IMR-90 (cell line): Measurements from ENCODE around the gene RAB28. TPM values are rescaled to one million over a fixed set of nuclear protein-coding genes. Genes with fewer than 3 reads are reported as not detected.

Experiments used
- ATAC-seq: fragments of 200-7000 bp; cut with Tn5 transposase; 2 replicates; pipeline ENCODE4 v1.9.1; 2020; ENCODE audit warnings: low read depth, mild to moderate bottlenecking, moderate library complexity
- BruUV-seq: library from RNA; stranded (reverse); fragments of 400-500 nt; replicated peaks from 2 replicates; lab custom pipeline; 2021; lab: Mats Ljungman, UMichigan
- CTCF ChIA-PET: fragments of 300-600 bp; formaldehyde crosslinking; extraction: SDS; loops from one replicate; lab custom pipeline; 2021; ENCODE audit warnings: antibody characterized with exemption; lab: Yijun Ruan, JAX
- POLR2A ChIA-PET: fragments of 300-600 bp; sonication (Branson Sonifier 250); formaldehyde crosslinking; loops from one replicate; lab custom pipeline; 2022; ENCODE audit warnings: antibody characterized with exemption; ENCODE audit not compliant: unreplicated experiment; lab: Charles Lee
- DNase-seq: peaks from one replicate; pipeline ENCODE4 v3.0.0; 2013
- H2AFZ ChIP-seq: replicated peaks from 2 replicates; pipeline ENCODE3; 2013; ENCODE audit warnings: low read length, mild to moderate bottlenecking; ENCODE audit not compliant: poor library complexity
- H2AK5ac ChIP-seq: 2 replicates; pipeline ENCODE4 v1.6.1; 2013; ENCODE audit warnings: low read depth, low read length, inconsistent platforms
- H2AK9ac ChIP-seq: replicated peaks from 2 replicates; pipeline ENCODE3; 2013; ENCODE audit warnings: mild to moderate bottlenecking, low read depth, low read length, moderate library complexity; ENCODE audit not compliant: poor library complexity
- H2BK120ac ChIP-seq: 2 replicates; pipeline ENCODE4 v1.6.1; 2013; ENCODE audit warnings: low read depth, low read length, inconsistent platforms
- H2BK15ac ChIP-seq: 3 replicates; pipeline ENCODE4 v1.6.1; 2013; ENCODE audit warnings: low read depth, low read length, inconsistent platforms
- H2BK20ac ChIP-seq: 2 replicates; pipeline ENCODE4 v1.6.1; 2013; ENCODE audit warnings: low read depth, mild to moderate bottlenecking, inconsistent platforms, low read length, moderate library complexity
- H2BK5ac ChIP-seq: 2 replicates; pipeline ENCODE4 v1.6.1; 2013; ENCODE audit warnings: mild to moderate bottlenecking, low read depth, low read length, inconsistent platforms; ENCODE audit not compliant: poor library complexity, severe bottlenecking
- H3K14ac ChIP-seq: replicated peaks from 2 replicates; pipeline ENCODE4 v1.6.1; 2013; ENCODE audit warnings: low read depth, low read length, inconsistent platforms
- H3K18ac ChIP-seq: 2 replicates; pipeline ENCODE4 v1.6.1; 2013; ENCODE audit warnings: low read depth, low read length, control low read depth
- H3K23ac ChIP-seq: 2 replicates; pipeline ENCODE4 v1.6.1; 2013; ENCODE audit warnings: low read depth, low read length, inconsistent platforms
- H3K27ac ChIP-seq: 2 replicates; pipeline ENCODE4 v1.5.1; 2013; ENCODE audit warnings: mild to moderate bottlenecking, control low read depth, low read length; ENCODE audit not compliant: insufficient read depth
- H3K27me3 ChIP-seq: 2 replicates; pipeline ENCODE4 v1.6.1; 2013; ENCODE audit warnings: low read length; ENCODE audit not compliant: control insufficient read depth, insufficient read depth
- H3K36me3 ChIP-seq: 2 replicates; pipeline ENCODE4 v1.6.1; 2013; ENCODE audit warnings: low read length, mixed read lengths; ENCODE audit not compliant: control insufficient read depth, insufficient read depth
- H3K4ac ChIP-seq: 2 replicates; pipeline ENCODE4 v1.6.1; 2013; ENCODE audit warnings: low read depth, low read length, inconsistent platforms
- H3K4me1 ChIP-seq: 2 replicates; pipeline ENCODE4 v1.6.1; 2013; ENCODE audit warnings: low read length, mixed read lengths; ENCODE audit not compliant: control insufficient read depth, insufficient read depth
- H3K4me2 ChIP-seq: 2 replicates; pipeline ENCODE4 v1.6.1; 2013; ENCODE audit warnings: low read depth, mild to moderate bottlenecking, control low read depth, low read length, moderate library complexity
- H3K4me3 ChIP-seq: 2 replicates; pipeline ENCODE4 v1.5.1; 2013; ENCODE audit warnings: low read depth, mild to moderate bottlenecking, control low read depth, low read length, moderate library complexity; ENCODE audit not compliant: insufficient read depth
- H3K56ac ChIP-seq: 2 replicates; pipeline ENCODE4 v1.6.1; 2013; ENCODE audit warnings: low read length, inconsistent platforms; ENCODE audit not compliant: insufficient read depth; ENCODE audit errors: extremely low read depth
- H3K79me1 ChIP-seq, 2 experiments: 2 replicates each; pipeline ENCODE4 v1.6.1; 2013; ENCODE audit warnings: low read length in 2 of 2, inconsistent platforms in 1 of 2, low read depth in 1 of 2
- H3K9ac ChIP-seq: 2 replicates; pipeline ENCODE4 v1.6.1; 2013; ENCODE audit warnings: low read depth, low read length, control low read depth
- H3K9me1 ChIP-seq: 2 replicates; pipeline ENCODE4 v1.6.1; 2013; ENCODE audit warnings: low read length, inconsistent platforms; ENCODE audit not compliant: insufficient read depth
- H3K9me3 ChIP-seq: 2 replicates; pipeline ENCODE4 v1.6.1; 2013; ENCODE audit warnings: low read length; ENCODE audit not compliant: control insufficient read depth, insufficient read depth
- H4K20me1 ChIP-seq: 2 replicates; pipeline ENCODE4 v1.6.1; 2013; ENCODE audit warnings: low read length, inconsistent platforms; ENCODE audit not compliant: insufficient read depth
- H4K5ac ChIP-seq: 2 replicates; pipeline ENCODE4 v1.6.1; 2013; ENCODE audit warnings: mild to moderate bottlenecking, low read depth, low read length, control low read depth
- H4K8ac ChIP-seq, 2 experiments: 2 replicates each; pipeline ENCODE4 v1.6.1; 2013; ENCODE audit warnings: low read depth in 2 of 2, low read length in 2 of 2, control low read depth in 1 of 2, inconsistent platforms in 1 of 2
- H4K91ac ChIP-seq: 2 replicates; pipeline ENCODE4 v1.6.1; 2013; ENCODE audit warnings: low read depth, low read length, inconsistent platforms; ENCODE audit not compliant: insufficient read depth
- BHLHE40 ChIP-seq: fragments of 150-350 bp; IDR thresholded peaks from 2 replicates; pipeline ENCODE4 v1.6.1; 2016; ENCODE audit warnings: mild to moderate bottlenecking, low read depth, low read length
- CEBPB ChIP-seq: IDR thresholded peaks from 2 replicates; pipeline ENCODE4 v1.6.1; 2012; ENCODE audit warnings: low read depth, low read length, improper control_type of control experiment
- NFE2L2 ChIP-seq: fragments of 150-350 bp; IDR thresholded peaks from 2 replicates; pipeline ENCODE4 v1.6.1; 2016; ENCODE audit warnings: low read depth, mild to moderate bottlenecking, low read length
- POLR2A ChIP-seq: IDR thresholded peaks from 2 replicates; pipeline ENCODE4 v1.6.1; 2012; ENCODE audit warnings: mild to moderate bottlenecking, low read depth, low read length
- RFX5 ChIP-seq: IDR thresholded peaks from 2 replicates; pipeline ENCODE4 v1.8.0; 2012; ENCODE audit warnings: low read depth, mild to moderate bottlenecking, low read length, moderate library complexity
- WGBS, 2 experiments: methylation state at CpG; one replicate each; pipeline versions ENCODE4 v1.1.5 to v1.1.7; 2013; ENCODE audit warnings: missing lambda C conversion rate in 2 of 2; ENCODE audit not compliant: insufficient read length in 1 of 2; ENCODE audit errors: extremely low coverage in 2 of 2; 5-methylcytosine and 5-hydroxymethylcytosine counted together
- dilution Hi-C: fragments of 300-500 bp; cut with HindIII; formaldehyde crosslinking; loops from one replicate; pipeline ENCODE4 v1.14.3; 2018; ENCODE audit warnings: low sequenced_read_pairs; ENCODE audit not compliant: unreplicated experiment
- in situ Hi-C: fragments of 300-500 bp; cut with MboI; formaldehyde crosslinking; loops from 3 replicates; pipeline ENCODE4 v1.14.3; 2019; ENCODE audit warnings: low sequenced_read_pairs, inconsistent platforms, mixed read lengths
- intact Hi-C: fragments of 100-400 bp; cut with micrococcal nuclease; formaldehyde crosslinking; loops from 2 replicates; pipeline ENCODE4 v1.10.0; 2022
- polyA plus RNA-seq, 3 experiments: library from polyadenylated mRNA; depleted of rRNA; stranded (reverse); fragments of >200 nt; gene quantifications; 2 replicates each; pipeline ENCODE4 v1.2.3, GENCODE V29; 2012; ENCODE audit warnings: low replicate concordance in 1 of 3
- total RNA-seq: library from RNA; depleted of rRNA; stranded (reverse); fragments of >200 nt; gene quantifications from 2 replicates; pipeline ENCODE4 v1.2.3, GENCODE V29; 2012
- TF ChIP-seq, protein P1 (sequence below): fragments of 150-350 bp; IDR thresholded peaks from 2 replicates; pipeline ENCODE4 v1.6.1; 2017; ENCODE audit warnings: mild to moderate bottlenecking, antibody characterized with exemption, low read length, low read depth
- TF ChIP-seq, protein P2 (sequence below): conservative IDR thresholded peaks from 2 replicates; pipeline ENCODE4 v1.5.1; 2012; ENCODE audit warnings: mild to moderate bottlenecking, low read depth, low read length, improper control_type of control experiment

RAB28 gene
- total and polyA plus RNA-seq, 2 of the 4 experiments (the other 2 are of a cell fraction) = 7.5 to 10.8 TPM

DNA sequence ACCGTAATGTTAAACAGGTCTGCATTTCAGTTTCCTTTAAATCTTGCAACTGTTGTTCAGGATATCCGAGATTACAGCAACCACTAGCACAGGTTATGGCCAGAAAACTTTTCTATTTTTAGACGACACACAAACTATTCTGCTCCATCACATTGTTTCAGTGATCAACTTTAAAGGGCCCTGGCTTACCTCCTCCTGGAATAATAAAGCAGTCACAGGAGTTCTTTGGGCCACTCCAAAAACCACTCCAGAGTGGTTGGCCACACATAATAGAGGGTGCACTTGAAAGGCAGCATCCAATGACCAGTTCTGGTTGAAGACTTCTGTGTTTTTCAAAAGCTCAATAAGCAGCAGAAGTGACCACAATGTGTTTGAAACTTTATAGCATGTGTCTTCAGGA is 118.9 kb downstream of the RAB28 start:
- in situ Hi-C loops (no loop called here), intact Hi-C loops (no loop called here), dilution Hi-C loops (no loop called here)
- no peak overlapping the region for H3K4ac ChIP-seq
- H2BK20ac ChIP-seq = no peak overlapping the region
- H2BK5ac ChIP-seq = no peak overlapping the region
- H2BK15ac ChIP-seq = no peak overlapping the region
- no peak overlapping the region for H4K5ac ChIP-seq
- H2AFZ ChIP-seq = no peak overlapping the region
- H3K36me3 ChIP-seq = peaks cover 3% of the 10 kb centered on the region; the same call in 1 of the 2 replicates
- H4K8ac ChIP-seq = no peak overlapping the region
- no peak overlapping the region for H3K14ac ChIP-seq
- WGBS, 2 experiments = no CpG with 5 or more reads among the region's 3 CpGs
- H4K91ac ChIP-seq = no peak overlapping the region
- CTCF ChIA-PET = no interaction called here
- no TSS peak for BruUV-seq
- no peaks in the 10 kb centered on the region for H3K9me3 ChIP-seq
- H3K27me3 ChIP-seq = no peaks in the 10 kb centered on the region
- H3K9ac ChIP-seq = no peak overlapping the region
- no peak overlapping the region for H3K56ac ChIP-seq
- ATAC-seq (no peak), DNase-seq (no peak)
- no peaks in the 10 kb centered on the region for H3K4me1 ChIP-seq
- no peak overlapping the region for H2AK9ac ChIP-seq
- H3K23ac ChIP-seq = no peak overlapping the region
- no peaks in the 10 kb centered on the region for H4K20me1 ChIP-seq
- TF ChIP-seq, protein P1, sequence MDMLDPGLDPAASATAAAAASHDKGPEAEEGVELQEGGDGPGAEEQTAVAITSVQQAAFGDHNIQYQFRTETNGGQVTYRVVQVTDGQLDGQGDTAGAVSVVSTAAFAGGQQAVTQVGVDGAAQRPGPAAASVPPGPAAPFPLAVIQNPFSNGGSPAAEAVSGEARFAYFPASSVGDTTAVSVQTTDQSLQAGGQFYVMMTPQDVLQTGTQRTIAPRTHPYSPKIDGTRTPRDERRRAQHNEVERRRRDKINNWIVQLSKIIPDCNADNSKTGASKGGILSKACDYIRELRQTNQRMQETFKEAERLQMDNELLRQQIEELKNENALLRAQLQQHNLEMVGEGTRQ = no peak
- TF ChIP-seq POLR2A = no peak
- TF ChIP-seq NFE2L2 = no peak
- no peak for TF ChIP-seq RFX5
- TF ChIP-seq CEBPB = no peak
- TF ChIP-seq BHLHE40 = no peak
- TF ChIP-seq, protein P2, sequence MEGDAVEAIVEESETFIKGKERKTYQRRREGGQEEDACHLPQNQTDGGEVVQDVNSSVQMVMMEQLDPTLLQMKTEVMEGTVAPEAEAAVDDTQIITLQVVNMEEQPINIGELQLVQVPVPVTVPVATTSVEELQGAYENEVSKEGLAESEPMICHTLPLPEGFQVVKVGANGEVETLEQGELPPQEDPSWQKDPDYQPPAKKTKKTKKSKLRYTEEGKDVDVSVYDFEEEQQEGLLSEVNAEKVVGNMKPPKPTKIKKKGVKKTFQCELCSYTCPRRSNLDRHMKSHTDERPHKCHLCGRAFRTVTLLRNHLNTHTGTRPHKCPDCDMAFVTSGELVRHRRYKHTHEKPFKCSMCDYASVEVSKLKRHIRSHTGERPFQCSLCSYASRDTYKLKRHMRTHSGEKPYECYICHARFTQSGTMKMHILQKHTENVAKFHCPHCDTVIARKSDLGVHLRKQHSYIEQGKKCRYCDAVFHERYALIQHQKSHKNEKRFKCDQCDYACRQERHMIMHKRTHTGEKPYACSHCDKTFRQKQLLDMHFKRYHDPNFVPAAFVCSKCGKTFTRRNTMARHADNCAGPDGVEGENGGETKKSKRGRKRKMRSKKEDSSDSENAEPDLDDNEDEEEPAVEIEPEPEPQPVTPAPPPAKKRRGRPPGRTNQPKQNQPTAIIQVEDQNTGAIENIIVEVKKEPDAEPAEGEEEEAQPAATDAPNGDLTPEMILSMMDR = no peak
- H3K4me3 ChIP-seq = no peak overlapping the region
- H3K79me1 ChIP-seq = no peaks in the 10 kb centered on the region
- H3K4me2 ChIP-seq = no peak overlapping the region
- H3K27ac ChIP-seq = no peak overlapping the region
- H2AK5ac ChIP-seq = no peak overlapping the region
- no peak overlapping the region for H2BK120ac ChIP-seq
- H3K9me1 ChIP-seq = no peaks in the 10 kb centered on the region; the same call in 1 of the 2 replicates
- POLR2A ChIA-PET = no interaction called here
- H3K18ac ChIP-seq = no peak overlapping the region
